Esophagus muscularis mucosa (tissue), 3 donors: Measurements from ENCODE around the gene MAST3.

Experiments used
- CTCF ChIP-seq, 3 experiments: fragments of 200-600 bp in 2 of 3; fragments of 450-650 bp in 1 of 3; sonication (generic) in 2 of 3; IDR thresholded peaks; one replicate each; pipeline ENCODE4 v1.5.1; 2017 to 2019; ENCODE audit warnings: antibody characterized with exemption in 3 of 3, mild to moderate bottlenecking in 2 of 3, moderate library complexity in 1 of 3
- POLR2A ChIP-seq: fragments of 450-650 bp; IDR thresholded peaks from one replicate; pipeline ENCODE4 v1.6.1; 2017; ENCODE audit warnings: antibody characterized with exemption, moderate library complexity, mild to moderate bottlenecking, low read depth

- no peak for TF ChIP-seq POLR2A
- TF ChIP-seq CTCF (IDR thresholded peaks at IDR 0.05), result no peak
Observed at GRCh38 chr19:18185538-18185937, 88.0 kb downstream of the MAST3 start.
